GM10266 (cell line): ENCODE data around the gene MRPS25.

Source experiments
- DNase-seq: peaks from one replicate; pipeline ENCODE4 v3.0.0; 2012; ENCODE audit errors: extremely low spot score
- TF ChIP-seq, protein P1 (sequence below): IDR thresholded peaks from 2 replicates; pipeline ENCODE4 v1.5.1; 2012; ENCODE audit warnings: mild to moderate bottlenecking, low read depth; ENCODE audit not compliant: control insufficient read depth, insufficient read depth; ENCODE audit errors: missing control alignments

The MRPS25 gene

DNA sequence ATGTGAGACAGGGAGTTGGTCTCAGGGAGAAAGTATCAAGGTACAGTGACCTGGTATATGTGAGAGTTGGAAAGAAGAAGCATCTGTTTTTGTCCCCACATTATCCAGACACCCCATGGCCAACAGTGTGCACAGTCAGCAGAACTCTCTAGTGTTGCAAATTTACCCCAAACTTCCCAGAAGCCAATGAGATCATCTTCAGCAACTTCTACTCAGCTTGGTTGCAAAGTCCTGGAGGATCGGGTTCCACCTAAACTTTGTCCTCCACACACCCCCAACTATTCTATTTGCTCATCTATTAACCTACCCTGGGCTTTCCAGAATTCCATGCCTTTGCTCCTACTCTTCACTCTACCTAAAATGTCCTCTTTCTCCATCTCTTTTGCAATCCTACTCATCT is 18.1 kb upstream of the MRPS25 start:
- no peak for DNase-seq
- TF ChIP-seq, protein P1, sequence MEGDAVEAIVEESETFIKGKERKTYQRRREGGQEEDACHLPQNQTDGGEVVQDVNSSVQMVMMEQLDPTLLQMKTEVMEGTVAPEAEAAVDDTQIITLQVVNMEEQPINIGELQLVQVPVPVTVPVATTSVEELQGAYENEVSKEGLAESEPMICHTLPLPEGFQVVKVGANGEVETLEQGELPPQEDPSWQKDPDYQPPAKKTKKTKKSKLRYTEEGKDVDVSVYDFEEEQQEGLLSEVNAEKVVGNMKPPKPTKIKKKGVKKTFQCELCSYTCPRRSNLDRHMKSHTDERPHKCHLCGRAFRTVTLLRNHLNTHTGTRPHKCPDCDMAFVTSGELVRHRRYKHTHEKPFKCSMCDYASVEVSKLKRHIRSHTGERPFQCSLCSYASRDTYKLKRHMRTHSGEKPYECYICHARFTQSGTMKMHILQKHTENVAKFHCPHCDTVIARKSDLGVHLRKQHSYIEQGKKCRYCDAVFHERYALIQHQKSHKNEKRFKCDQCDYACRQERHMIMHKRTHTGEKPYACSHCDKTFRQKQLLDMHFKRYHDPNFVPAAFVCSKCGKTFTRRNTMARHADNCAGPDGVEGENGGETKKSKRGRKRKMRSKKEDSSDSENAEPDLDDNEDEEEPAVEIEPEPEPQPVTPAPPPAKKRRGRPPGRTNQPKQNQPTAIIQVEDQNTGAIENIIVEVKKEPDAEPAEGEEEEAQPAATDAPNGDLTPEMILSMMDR = no peak

DNA sequence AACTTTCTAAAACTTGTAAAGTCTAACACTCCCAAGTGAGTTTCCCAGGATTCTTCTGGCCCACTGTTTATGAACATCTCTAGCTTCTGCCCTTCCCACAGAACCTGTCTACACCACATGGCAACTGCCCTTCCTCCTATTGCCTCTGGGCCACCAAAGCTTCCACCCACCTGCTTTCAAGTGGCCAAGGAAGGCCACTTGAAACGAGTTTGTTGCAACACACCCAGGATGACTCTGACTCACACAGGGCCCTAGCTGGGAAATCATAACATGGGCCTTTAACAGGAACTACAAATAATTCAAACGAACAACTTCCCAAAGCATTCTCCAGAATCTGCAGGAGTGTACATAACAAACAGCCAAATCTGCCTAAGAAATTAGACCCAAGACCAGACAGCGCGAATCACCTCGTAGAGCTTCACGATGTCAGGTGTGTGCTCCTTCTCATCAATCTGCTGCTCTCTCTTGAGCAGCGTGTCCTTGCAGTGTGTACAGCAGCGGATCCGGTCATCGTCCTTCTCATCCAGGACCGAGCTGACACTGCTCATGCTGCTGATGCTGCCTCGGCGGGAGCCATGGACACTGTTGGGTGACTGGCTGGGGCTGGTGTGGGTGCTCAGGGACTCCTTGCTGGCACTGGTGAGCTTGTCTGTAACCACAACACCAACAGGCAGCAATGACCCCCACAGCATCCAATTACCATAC is 17.0 kb upstream of the MRPS25 start:
- TF ChIP-seq, protein P1 = no peak
- no peak for DNase-seq

DNA sequence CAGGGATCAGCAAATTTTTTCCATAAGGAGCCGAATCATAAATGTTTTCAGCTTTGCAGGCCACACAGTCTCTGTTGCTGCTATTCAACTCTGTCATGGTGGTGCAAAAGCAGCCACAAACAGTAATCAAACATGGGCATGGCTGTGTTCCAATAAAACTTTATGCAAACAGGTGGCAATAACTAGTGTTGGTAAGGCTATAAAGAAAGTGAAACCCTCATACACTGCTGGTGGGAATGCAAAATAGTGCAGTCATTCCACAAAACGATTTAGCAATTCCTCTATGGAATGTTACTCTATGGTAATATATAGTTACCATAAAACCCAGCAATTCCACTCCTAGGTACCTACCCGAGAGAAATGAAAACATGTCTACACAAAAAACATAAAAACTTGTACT is 14.0 kb upstream of the MRPS25 start:
- TF ChIP-seq, protein P1 = no peak
- DNase-seq = no peak

DNA sequence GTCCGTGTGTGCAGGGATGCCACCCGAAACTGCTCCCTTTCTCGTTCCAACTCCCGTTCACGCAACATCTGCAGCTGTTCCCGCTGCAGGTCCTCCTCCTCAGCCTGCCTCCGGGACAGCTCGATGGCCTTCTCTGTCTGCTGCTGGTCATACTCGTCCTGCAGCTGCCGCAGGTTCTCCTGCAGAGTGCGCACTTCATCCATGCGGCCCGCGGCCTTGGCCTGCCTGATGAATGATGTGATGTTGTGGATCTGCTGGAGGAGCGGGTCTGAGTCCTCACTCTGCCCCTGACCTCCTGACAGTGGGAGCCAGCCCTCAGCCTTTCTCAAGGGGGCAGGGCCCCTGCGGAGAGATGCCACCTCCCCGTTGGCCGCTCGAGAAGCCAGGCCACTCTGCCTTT is 9.4 kb upstream of the MRPS25 start:
- no peak for DNase-seq
- TF ChIP-seq, protein P1 = no peak

DNA sequence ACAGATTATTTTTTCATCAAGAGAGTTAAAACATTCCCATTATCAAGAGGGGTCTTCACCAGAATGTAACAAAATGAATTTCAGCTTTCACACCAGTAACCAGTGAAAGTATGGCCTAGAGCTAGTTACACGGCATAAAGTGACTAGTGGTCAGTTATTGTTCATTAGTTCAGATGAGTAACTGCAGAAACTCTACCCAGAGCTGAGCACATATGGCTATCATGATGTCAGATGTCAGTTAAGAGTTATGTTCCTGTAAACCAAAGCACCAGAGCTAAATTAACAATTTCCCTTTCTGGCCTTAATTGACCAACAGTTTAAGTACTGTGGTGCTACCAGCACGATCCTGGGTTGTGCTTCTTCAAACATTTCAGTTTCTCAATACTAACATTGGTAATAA is 6.6 kb upstream of the MRPS25 start:
- TF ChIP-seq, protein P1 = no peak
- no peak for DNase-seq

DNA sequence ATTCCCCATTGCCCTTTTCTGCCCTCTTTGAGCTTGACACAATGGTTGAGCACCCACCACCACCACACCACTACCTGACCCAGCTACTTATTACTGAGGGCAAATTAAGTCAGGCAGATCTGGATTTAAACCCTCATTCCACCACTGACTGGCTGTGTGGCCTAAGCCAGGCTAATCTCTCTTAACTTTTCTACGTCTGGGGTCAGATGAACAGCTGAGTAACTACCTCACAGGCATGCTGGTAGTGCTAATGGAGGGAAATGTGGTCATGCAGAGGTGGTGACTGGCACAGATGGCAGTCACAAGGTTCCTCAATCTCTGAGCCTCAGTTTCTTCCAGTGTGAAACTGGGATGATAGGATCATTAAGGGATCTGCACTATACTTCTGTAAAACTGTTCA is 4.3 kb upstream of the MRPS25 start:
- TF ChIP-seq, protein P1 = no peak
- no peak for DNase-seq

DNA sequence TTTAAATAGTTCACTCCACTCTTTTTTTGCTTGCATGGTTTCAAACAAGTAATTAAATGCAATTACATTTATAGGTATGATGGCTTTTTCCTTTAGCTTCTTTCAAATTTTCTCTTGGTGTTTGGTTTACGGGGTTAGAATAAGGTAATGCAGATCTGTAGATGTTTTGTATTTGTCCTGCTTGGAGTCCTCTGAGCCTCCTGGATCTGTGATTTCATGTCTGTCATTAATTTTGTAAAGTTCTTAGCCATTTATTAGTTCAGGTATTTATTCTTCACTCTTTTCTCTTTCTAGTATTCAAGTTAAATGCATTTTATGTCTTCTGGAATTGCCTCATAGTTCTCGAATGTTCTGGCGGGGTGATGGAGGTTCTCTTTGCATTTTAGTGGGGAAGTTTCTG is 1.4 kb upstream of the MRPS25 start:
- DNase-seq = no peak
- TF ChIP-seq, protein P1 = no peak
